ENCODE results near the gene CORO6. TPM values are rescaled to one million over a fixed set of nuclear protein-coding genes. Genes with fewer than 3 reads are reported as not detected.

Gene CORO6
- total RNA-seq, 2 experiments from 2014 or later, result 2.8 to 3.3 TPM

DNA sequence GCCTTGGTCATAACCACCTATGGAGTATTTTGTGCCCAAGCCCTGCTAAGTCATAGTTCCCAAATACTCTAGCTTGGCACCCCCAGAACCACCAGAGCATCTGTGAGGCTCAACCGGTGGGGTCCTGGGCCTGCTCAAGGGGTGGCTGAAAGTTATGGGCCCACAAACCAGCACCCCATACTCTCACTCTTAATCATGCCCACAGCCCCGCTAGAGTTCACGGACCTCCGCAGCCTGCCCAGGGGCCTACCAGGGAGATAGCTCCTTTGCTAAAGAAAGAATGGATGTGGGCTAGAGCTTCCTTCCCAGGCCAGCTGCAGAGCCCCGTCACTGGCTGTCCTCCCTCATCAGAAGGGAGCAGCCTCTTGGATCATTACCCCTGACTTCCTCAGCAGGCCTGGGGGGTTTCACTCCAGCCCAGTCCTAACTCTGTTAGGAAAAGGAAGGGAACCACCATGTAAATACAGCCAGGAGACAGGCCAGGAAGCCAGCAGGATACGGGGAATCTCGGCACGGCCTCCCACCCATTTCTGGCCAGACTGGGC is 34.6 kb downstream of the CORO6 start:
- ChIA-PET CTCF (interaction anchor here (0.6 to 3.9 kb wide), 4 partner anchors 21 to 807 kb away, joined by 4 to 28 read pairs (median 5); partner anchors contain the start of gene ABHD15), POLR2A (interaction anchor here (1.0 to 4.4 kb wide), 5 partner anchors 16 to 29 kb away, joined by 4 to 40 read pairs (median 7); partner anchors contain the start of gene TP53I13)
- Mint-ChIP-seq H3K4me1 (ENCODE audit: low read depth) (peaks cover 83% of the 10 kb centered on the region), H3K9me3 (no peaks in the 10 kb centered on the region), H3K27ac (peak overlapping the region; percentile 84), H3K27me3 (no peaks in the 10 kb centered on the region), H3K36me3 (ENCODE audit: low read depth) (peaks cover 4% of the 10 kb centered on the region), H3K4me3 (peak overlapping the region; percentile 98)
- TF ChIP-seq, protein P1, sequence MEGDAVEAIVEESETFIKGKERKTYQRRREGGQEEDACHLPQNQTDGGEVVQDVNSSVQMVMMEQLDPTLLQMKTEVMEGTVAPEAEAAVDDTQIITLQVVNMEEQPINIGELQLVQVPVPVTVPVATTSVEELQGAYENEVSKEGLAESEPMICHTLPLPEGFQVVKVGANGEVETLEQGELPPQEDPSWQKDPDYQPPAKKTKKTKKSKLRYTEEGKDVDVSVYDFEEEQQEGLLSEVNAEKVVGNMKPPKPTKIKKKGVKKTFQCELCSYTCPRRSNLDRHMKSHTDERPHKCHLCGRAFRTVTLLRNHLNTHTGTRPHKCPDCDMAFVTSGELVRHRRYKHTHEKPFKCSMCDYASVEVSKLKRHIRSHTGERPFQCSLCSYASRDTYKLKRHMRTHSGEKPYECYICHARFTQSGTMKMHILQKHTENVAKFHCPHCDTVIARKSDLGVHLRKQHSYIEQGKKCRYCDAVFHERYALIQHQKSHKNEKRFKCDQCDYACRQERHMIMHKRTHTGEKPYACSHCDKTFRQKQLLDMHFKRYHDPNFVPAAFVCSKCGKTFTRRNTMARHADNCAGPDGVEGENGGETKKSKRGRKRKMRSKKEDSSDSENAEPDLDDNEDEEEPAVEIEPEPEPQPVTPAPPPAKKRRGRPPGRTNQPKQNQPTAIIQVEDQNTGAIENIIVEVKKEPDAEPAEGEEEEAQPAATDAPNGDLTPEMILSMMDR (IDR thresholded peaks at IDR 0.05), result no peak
- no peaks in the 10 kb centered on the region for H3K27me3 ChIP-seq (ENCODE audit: control insufficient read depth in 1 of 2, insufficient read depth in 2 of 2, low read length in 2 of 2)
- peak overlapping the region; percentile 84 for H3K4me3 ChIP-seq (ENCODE audit: low read length)
- no peak for ATAC-seq (ENCODE audit: poor library complexity)
- DNase-seq, result no peak
- H3K36me3 ChIP-seq (ENCODE audit: insufficient read depth, low read length), result peaks cover 4% of the 10 kb centered on the region
- H3K27ac ChIP-seq (ENCODE audit: low read depth in 1 of 2, low read length in 2 of 2), result peak overlapping the region; percentile 40 to 60
- no peaks in the 10 kb centered on the region for H3K9me3 ChIP-seq (ENCODE audit: control insufficient read depth in 1 of 2, insufficient read depth in 1 of 2, low read length in 2 of 2)
- peaks cover 84% of the 10 kb centered on the region for H3K4me1 ChIP-seq (ENCODE audit: insufficient read depth, low read length)
- intact Hi-C loops (cut with DNase I, micrococcal nuclease), result loop anchor here (2.0 to 10.0 kb wide), 5 partner anchors 19 to 843 kb away; partner anchors contain the start of genes PHF12 (in 1 of the 2), SSH2 (in 1 of the 2), TP53I13 (in 1 of the 2) and TRAF4 (in 1 of the 2)

- H3K9me3 ChIP-seq (ENCODE audit: control insufficient read depth in 1 of 2, insufficient read depth in 1 of 2, low read length in 2 of 2), result no peaks in the 10 kb centered on the region
- no peak overlapping the region for H3K4me3 ChIP-seq (ENCODE audit: low read length)
- H3K4me1 Mint-ChIP-seq (ENCODE audit: low read depth), result peaks cover 80% of the 10 kb centered on the region
- H3K27me3 Mint-ChIP-seq, result no peaks in the 10 kb centered on the region
- no peak for ATAC-seq (ENCODE audit: poor library complexity)
- H3K4me3 Mint-ChIP-seq, result peak overlapping the region; percentile 98
- peaks cover 80% of the 10 kb centered on the region for H3K4me1 ChIP-seq (ENCODE audit: insufficient read depth, low read length)
- no peaks in the 10 kb centered on the region for H3K27me3 ChIP-seq (ENCODE audit: control insufficient read depth in 1 of 2, insufficient read depth in 2 of 2, low read length in 2 of 2)
- peaks cover 5% of the 10 kb centered on the region for H3K36me3 Mint-ChIP-seq (ENCODE audit: low read depth)
- no peak overlapping the region for H3K27ac ChIP-seq (ENCODE audit: low read depth in 1 of 2, low read length in 2 of 2)
- DNase-seq, result no peak
- H3K27ac Mint-ChIP-seq, result peak overlapping the region; percentile 84
- intact Hi-C loops (cut with DNase I, micrococcal nuclease), result loop anchor here in 1 of 2 experiments (5.0 to 10.0 kb wide), 3 partner anchors 175 to 843 kb away; partner anchors contain the start of genes PHF12 and TRAF4
- POLR2A ChIA-PET, result interaction anchor here (1.0 to 4.4 kb wide), 5 partner anchors 15 to 29 kb away, joined by 4 to 40 read pairs (median 7); partner anchors contain the start of gene TP53I13
- TF ChIP-seq, protein P1 (IDR thresholded peaks at IDR 0.05), result no peak
- CTCF ChIA-PET, result interaction anchor here (0.6 to 3.9 kb wide), 4 partner anchors 20 to 807 kb away, joined by 4 to 28 read pairs (median 5); partner anchors contain the start of gene ABHD15
- H3K36me3 ChIP-seq (ENCODE audit: insufficient read depth, low read length), result peaks cover 9% of the 10 kb centered on the region
- H3K9me3 Mint-ChIP-seq, result no peaks in the 10 kb centered on the region
Observed at GRCh38 chr17:29587591-29587990, 35.1 kb downstream of the CORO6 start.

- CTCF ChIA-PET, result interaction anchor here (0.7 to 3.9 kb wide), 5 partner anchors 19 to 31 kb away, joined by 3 to 28 read pairs (median 5); partner anchors contain the start of gene ABHD15
- Histone ChIP-seq H3K27ac (ENCODE audit: low read depth in 1 of 2, low read length in 2 of 2) (no peak overlapping the region), H3K36me3 (ENCODE audit: insufficient read depth, low read length) (peaks cover 16% of the 10 kb centered on the region), H3K9me3 (ENCODE audit: control insufficient read depth in 1 of 2, insufficient read depth in 1 of 2, low read length in 2 of 2) (no peaks in the 10 kb centered on the region), H3K27me3 (ENCODE audit: control insufficient read depth in 1 of 2, insufficient read depth in 2 of 2, low read length in 2 of 2) (no peaks in the 10 kb centered on the region), H3K4me1 (ENCODE audit: insufficient read depth, low read length) (peaks cover 73% of the 10 kb centered on the region), H3K4me3 (ENCODE audit: low read length) (no peak overlapping the region)
- Mint-ChIP-seq H3K4me1 (ENCODE audit: low read depth) (peaks cover 73% of the 10 kb centered on the region), H3K27ac (peak overlapping the region; percentile 45), H3K27me3 (no peaks in the 10 kb centered on the region), H3K4me3 (peak overlapping the region; percentile 59), H3K36me3 (ENCODE audit: low read depth) (peaks cover 12% of the 10 kb centered on the region), H3K9me3 (no peaks in the 10 kb centered on the region)
- ATAC-seq (ENCODE audit: poor library complexity) (no peak), DNase-seq (no peak)
- POLR2A ChIA-PET, result interaction anchor here (1.3 to 4.4 kb wide), 3 partner anchors 15 to 30 kb away, joined by 7 to 40 read pairs (median 8); partner anchors contain the start of gene TP53I13
- intact Hi-C loops (cut with DNase I, micrococcal nuclease), result loop anchor here in 1 of 2 experiments (5.0 to 10.0 kb wide), 3 partner anchors 175 to 842 kb away; partner anchors contain the start of genes PHF12 and TRAF4
- TF ChIP-seq, protein P1 (IDR thresholded peaks at IDR 0.05), result no peak
Observed at GRCh38 chr17:29586676-29587469, 35.8 kb downstream of the CORO6 start.
